Brain microvascular endothelial cell (primary cell): ENCODE results near the gene C11orf58.

Experiments used
- DNase-seq: peaks from one replicate; pipeline ENCODE4 v3.0.0-alpha.2; 2020
- H3K27ac ChIP-seq: fragments of 250-450 bp; sonication (Bioruptor Pico); 2 replicates; pipeline ENCODE4 v1.5.1; 2020; ENCODE audit warnings: mild to moderate bottlenecking, moderate library complexity
- H3K27me3 ChIP-seq: fragments of 250-450 bp; sonication (Bioruptor Pico); replicated peaks from 2 replicates; pipeline ENCODE4 v1.5.1; 2020; ENCODE audit warnings: mild to moderate bottlenecking
- H3K36me3 ChIP-seq: fragments of 250-450 bp; sonication (Bioruptor Pico); replicated peaks from 2 replicates; pipeline ENCODE4 v1.5.1; 2020; ENCODE audit warnings: mild to moderate bottlenecking
- H3K4me3 ChIP-seq: 2 replicates; pipeline ENCODE4 v1.5.1; 2011; ENCODE audit warnings: low read depth, mild to moderate bottlenecking, control low read depth, low read length, moderate library complexity
- in situ Hi-C: cut with HindIII; loops from 2 replicates; pipeline ENCODE4 v1.10.0; 2017; ENCODE audit warnings: low sequenced_read_pairs, low pct_ligation_motif_present
- TF ChIP-seq, protein P1 (sequence below): IDR thresholded peaks from 2 replicates; pipeline ENCODE4 v1.5.1; 2011; ENCODE audit warnings: low read depth, mild to moderate bottlenecking, moderate library complexity, low read length, control low read depth, inconsistent platforms; ENCODE audit errors: missing control alignments

The C11orf58 gene

DNA sequence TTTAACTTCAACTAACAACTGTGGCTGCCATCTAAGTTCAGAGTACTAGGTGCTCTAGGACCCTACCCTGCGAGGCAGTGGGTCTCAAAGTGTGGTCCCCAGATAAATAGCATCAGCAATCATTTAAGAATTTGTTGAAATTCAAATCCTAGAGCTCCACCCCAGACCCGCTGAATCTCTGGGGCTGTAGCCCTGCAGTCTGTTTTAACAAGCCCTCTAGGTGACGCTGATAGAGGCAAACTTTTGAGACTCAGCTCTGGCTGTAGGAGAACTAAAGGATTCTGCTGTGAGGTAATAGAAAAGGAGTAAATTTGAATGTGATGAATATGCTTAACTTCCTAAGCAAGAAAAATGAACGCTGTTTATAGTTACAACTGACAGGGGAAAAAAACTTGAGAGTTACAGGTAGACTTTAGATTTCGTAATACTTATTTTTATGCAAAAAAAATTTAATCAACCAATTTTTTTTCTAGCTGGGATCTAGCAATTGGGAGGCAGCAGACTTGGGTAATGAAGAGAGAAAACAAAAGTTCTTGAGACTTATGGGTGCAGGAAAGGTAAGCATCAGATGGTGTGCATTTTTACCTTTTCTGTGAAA, 5.8 kb downstream of the C11orf58 start:
- no peaks in the 10 kb centered on the region for H3K27me3 ChIP-seq
- peaks cover 27% of the 10 kb centered on the region for H3K36me3 ChIP-seq
- TF ChIP-seq, protein P1, sequence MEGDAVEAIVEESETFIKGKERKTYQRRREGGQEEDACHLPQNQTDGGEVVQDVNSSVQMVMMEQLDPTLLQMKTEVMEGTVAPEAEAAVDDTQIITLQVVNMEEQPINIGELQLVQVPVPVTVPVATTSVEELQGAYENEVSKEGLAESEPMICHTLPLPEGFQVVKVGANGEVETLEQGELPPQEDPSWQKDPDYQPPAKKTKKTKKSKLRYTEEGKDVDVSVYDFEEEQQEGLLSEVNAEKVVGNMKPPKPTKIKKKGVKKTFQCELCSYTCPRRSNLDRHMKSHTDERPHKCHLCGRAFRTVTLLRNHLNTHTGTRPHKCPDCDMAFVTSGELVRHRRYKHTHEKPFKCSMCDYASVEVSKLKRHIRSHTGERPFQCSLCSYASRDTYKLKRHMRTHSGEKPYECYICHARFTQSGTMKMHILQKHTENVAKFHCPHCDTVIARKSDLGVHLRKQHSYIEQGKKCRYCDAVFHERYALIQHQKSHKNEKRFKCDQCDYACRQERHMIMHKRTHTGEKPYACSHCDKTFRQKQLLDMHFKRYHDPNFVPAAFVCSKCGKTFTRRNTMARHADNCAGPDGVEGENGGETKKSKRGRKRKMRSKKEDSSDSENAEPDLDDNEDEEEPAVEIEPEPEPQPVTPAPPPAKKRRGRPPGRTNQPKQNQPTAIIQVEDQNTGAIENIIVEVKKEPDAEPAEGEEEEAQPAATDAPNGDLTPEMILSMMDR = no peak
- in situ Hi-C loops = no loop called here
- no peak overlapping the region for H3K27ac ChIP-seq
- no peak for DNase-seq
- H3K4me3 ChIP-seq = no peak overlapping the region

DNA sequence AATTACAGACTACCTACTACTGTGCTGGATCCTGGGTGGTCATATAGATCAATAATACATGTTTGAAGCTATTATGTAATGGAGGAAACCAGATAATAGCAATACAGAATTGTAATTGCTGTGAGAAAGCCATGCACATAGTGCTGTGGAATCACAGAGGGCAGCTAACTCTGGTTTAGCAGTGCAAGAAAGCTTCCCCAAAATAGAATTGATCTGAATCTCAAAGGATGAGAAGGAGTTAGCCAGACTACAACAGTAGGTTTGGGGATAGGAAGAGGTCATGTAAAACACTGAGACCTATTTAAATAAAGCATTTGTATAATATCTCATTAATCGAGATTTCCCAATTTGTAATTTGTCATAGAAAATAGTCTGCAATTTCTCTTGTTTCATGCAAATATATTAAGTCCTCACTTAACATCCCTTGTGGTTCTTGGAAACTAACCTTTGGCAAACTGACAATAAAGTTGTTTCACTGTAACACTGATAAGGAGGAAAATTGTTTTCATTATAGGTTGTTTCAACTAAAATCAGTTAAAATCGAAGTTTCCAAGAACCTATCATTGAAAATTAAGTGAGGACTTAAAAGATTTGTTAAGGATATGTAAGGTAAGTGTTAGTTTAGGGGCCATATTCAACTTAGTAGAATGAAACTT, 7.6 kb downstream of the C11orf58 start:
- no peak for DNase-seq
- peaks cover 46% of the 10 kb centered on the region for H3K36me3 ChIP-seq
- TF ChIP-seq, protein P1 = no peak
- H3K27ac ChIP-seq = no peak overlapping the region
- H3K27me3 ChIP-seq = no peaks in the 10 kb centered on the region
- H3K4me3 ChIP-seq = no peak overlapping the region
- in situ Hi-C loops = no loop called here

GRCh38 chr11:16749092-16749491, 10.6 kb downstream of the C11orf58 start:
- Histone ChIP-seq H3K36me3 (peaks cover 73% of the 10 kb centered on the region), H3K27me3 (no peaks in the 10 kb centered on the region), H3K4me3 (no peak overlapping the region), H3K27ac (no peak overlapping the region)
- no peak for DNase-seq
- TF ChIP-seq, protein P1 = no peak
- in situ Hi-C loops = no loop called here

DNA sequence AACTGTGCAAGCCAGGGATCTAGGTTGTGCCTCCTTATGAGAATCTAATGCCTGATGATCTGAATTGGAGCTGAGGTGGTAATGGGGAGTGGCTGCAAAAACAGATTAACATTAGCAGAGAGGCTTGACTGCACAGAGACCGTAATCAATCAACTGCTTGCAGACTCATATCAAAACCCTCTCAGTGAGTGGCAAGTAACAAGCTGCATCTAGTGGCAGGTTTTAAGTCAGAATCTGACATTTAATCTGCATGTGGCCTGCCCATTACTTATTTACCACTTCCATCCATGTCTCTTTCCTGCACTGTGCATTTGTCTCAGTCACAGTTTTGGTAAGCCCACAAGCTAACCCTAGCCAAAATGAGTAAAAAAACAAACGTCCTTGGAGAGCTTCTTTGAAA, 11.2 kb downstream of the C11orf58 start:
- Histone ChIP-seq H3K4me3 (no peak overlapping the region), H3K27me3 (no peaks in the 10 kb centered on the region), H3K36me3 (peaks cover 74% of the 10 kb centered on the region), H3K27ac (no peak overlapping the region)
- in situ Hi-C loops = no loop called here
- DNase-seq = no peak
- TF ChIP-seq, protein P1 = no peak

GRCh38 chr11:16750417-16750816, 12.0 kb downstream of the C11orf58 start:
- no peak overlapping the region for H3K4me3 ChIP-seq
- TF ChIP-seq, protein P1 = no peak
- no peaks in the 10 kb centered on the region for H3K27me3 ChIP-seq
- H3K27ac ChIP-seq = no peak overlapping the region
- H3K36me3 ChIP-seq = peaks cover 74% of the 10 kb centered on the region
- no peak for DNase-seq
- in situ Hi-C loops = no loop called here

DNA sequence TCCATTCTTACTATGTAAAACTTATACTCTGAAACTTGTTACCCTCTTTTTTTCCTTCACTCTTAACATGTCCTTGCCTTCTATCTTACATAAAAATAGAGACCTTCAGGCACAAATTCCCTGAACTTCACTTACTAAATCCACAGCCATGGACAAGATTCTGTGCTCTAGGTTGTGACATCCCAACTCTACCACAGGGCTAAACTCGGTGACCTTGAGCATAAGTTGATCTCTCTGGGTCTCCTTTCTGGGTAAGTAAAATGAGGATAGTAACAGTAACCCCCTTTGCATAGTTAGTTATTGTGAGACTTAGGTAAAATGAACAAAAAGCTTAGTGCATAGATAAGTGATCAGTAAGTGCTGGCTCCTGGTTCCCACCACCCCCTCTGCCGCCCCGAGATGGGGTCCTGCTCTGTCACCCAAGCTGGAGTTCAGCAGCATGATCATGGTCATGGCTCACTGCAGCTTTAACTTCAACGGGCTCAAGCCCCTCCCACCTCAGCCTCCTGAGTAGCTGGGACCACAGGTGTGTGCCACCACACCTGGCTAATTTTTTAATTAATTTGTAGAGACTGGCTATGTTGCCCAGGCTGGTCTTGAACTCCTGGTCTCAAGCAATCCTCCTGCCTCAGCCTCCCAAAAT, 20.1 kb downstream of the C11orf58 start:
- H3K27ac ChIP-seq = no peak overlapping the region
- TF ChIP-seq, protein P1 = no peak
- no peaks in the 10 kb centered on the region for H3K27me3 ChIP-seq
- H3K36me3 ChIP-seq = peaks cover 20% of the 10 kb centered on the region
- no peak for DNase-seq
- H3K4me3 ChIP-seq = no peak overlapping the region
- in situ Hi-C loops = no loop called here
